HEK293T (cell line): ENCODE data around the gene DOK6.

Experiments
- ARNT ChIP-seq: fragments of 450-650 bp; IDR thresholded peaks from 2 replicates; pipeline ENCODE4 v1.6.1; 2017; ENCODE audit warnings: mild to moderate bottlenecking
- BHLHE40 ChIP-seq: fragments of 450-650 bp; IDR thresholded peaks from 2 replicates; pipeline ENCODE4 v1.6.1; 2016; ENCODE audit warnings: mild to moderate bottlenecking, moderate library complexity, borderline replicate concordance
- CTBP1 ChIP-seq: fragments of 450-650 bp; IDR thresholded peaks from 2 replicates; pipeline ENCODE4 v1.6.1; 2016; ENCODE audit warnings: borderline replicate concordance
- ELF4 ChIP-seq: fragments of 450-650 bp; IDR thresholded peaks from 2 replicates; pipeline ENCODE4 v1.6.1; 2017; ENCODE audit warnings: antibody characterized with exemption
- FOXK2 ChIP-seq: fragments of 450-650 bp; IDR thresholded peaks from 2 replicates; pipeline ENCODE4 v1.6.1; 2016; ENCODE audit warnings: mild to moderate bottlenecking
- FOXM1 ChIP-seq: fragments of 450-650 bp; IDR thresholded peaks from 2 replicates; pipeline ENCODE4 v1.6.1; 2017; ENCODE audit warnings: mild to moderate bottlenecking, borderline replicate concordance
- L3MBTL2 ChIP-seq: fragments of 450-650 bp; conservative IDR thresholded peaks from 2 replicates; pipeline ENCODE4 v1.6.1; 2016; ENCODE audit warnings: mild to moderate bottlenecking
- SP1 ChIP-seq: fragments of 450-650 bp; IDR thresholded peaks from 2 replicates; pipeline ENCODE4 v1.6.1; 2017

DNA sequence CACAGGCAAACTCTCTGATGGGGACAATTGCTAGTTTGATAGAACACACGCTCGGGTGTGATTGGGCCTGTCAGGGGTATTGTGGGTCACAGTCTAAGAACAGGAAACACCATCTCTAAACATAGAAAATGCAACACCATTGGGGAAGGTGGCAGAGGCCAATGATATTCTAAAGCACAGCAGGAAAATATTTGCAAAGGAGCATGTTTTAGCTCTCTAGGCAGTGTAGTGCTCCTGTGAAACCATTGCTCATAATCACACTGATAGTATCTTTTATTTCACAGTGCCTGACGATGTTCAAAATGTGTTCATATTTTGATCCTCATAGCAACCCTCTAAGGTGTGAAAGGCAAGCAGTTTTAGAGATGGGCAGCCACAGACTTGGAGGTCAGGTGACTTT is 322.7 kb downstream of the DOK6 start:
- no peak for TF ChIP-seq SP1
- TF ChIP-seq BHLHE40, result no peak
- TF ChIP-seq CTBP1, result no peak
- TF ChIP-seq FOXM1, result no peak
- no peak for TF ChIP-seq FOXK2
- no peak for TF ChIP-seq ELF4
- no peak for TF ChIP-seq ARNT
- TF ChIP-seq L3MBTL2, result no peak
